Measurements from ENCODE around the gene TSFM. TPM values are rescaled to one million over a fixed set of nuclear protein-coding genes. Genes with fewer than 3 reads are reported as not detected.
"Not testable (repeated sequence)": the region's sequence is repeated elsewhere in the genome, so short reads cannot be mapped to it uniquely, and the experiment has no call there.

TSFM gene
- total RNA-seq, 1 donor from 2014 or later, result 52.4 TPM

DNA sequence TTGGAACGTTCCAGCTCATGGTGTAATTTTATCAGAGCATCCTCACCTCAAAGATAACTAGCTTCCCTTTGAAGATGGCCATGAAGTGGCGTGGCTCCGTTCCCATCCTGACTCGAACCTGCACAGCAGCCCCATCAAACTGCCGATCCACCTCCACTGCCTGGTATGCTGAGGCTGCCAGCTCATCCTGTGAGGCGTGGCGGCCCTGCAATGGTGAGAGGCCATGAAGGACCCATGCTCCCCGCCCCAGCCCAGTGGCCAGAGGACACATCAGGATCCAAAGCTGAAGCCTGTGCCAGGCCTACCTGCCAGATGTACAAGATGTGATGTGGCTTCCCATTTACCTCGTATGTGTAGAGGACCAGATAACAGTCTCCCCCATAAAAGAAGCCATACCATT, 24.7 kb downstream of the TSFM start:
- intact Hi-C loops (cut with micrococcal nuclease), result no loop called here
- DNase-seq (no peak), ATAC-seq (no peak)

GRCh38 chr12:57808351-57808750, 25.8 kb downstream of the TSFM start:
- DNase-seq (no peak), ATAC-seq (no peak)
- intact Hi-C loops (cut with micrococcal nuclease), result no loop called here

- ATAC-seq (no peak), DNase-seq (no peak)
- intact Hi-C loops (cut with micrococcal nuclease), result no loop called here
Observed at GRCh38 chr12:57809425-57809824, 26.8 kb downstream of the TSFM start.

DNA sequence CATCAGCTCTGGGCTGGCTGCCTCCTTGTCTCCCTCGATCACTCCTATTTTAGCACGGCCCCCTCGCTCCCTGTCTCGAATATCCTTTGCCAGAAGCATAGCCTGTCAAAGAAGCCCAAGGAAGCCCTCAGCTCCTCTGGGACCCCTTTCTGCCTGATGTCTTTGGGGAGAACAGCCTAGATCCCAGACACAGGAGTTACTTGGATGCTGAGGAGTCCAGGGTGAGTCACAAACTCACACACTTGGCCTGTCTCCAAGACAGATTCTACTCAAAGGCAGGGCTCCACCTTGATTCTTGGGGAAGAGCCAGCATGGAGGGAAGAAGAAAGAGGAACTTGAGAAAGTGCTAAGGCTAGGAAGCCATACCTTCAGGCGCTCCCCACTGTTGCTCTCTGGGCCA, 27.9 kb downstream of the TSFM start:
- ATAC-seq, result no peak
- no peak for DNase-seq
- intact Hi-C loops (cut with micrococcal nuclease), result no loop called here

- DNase-seq, result no peak
- ATAC-seq, result no peak
- intact Hi-C loops (cut with micrococcal nuclease), result no loop called here
Observed at GRCh38 chr12:57811028-57811755, 28.6 kb downstream of the TSFM start.

GRCh38 chr12:57813111-57813970, 30.8 kb downstream of the TSFM start:
- DNase-seq, result no peak
- no peak for ATAC-seq
- intact Hi-C loops (cut with micrococcal nuclease), result no loop called here

GRCh38 chr12:57813971-57814772, 31.6 kb downstream of the TSFM start:
- ATAC-seq, result no peak
- intact Hi-C loops (cut with micrococcal nuclease), result no loop called here

DNA sequence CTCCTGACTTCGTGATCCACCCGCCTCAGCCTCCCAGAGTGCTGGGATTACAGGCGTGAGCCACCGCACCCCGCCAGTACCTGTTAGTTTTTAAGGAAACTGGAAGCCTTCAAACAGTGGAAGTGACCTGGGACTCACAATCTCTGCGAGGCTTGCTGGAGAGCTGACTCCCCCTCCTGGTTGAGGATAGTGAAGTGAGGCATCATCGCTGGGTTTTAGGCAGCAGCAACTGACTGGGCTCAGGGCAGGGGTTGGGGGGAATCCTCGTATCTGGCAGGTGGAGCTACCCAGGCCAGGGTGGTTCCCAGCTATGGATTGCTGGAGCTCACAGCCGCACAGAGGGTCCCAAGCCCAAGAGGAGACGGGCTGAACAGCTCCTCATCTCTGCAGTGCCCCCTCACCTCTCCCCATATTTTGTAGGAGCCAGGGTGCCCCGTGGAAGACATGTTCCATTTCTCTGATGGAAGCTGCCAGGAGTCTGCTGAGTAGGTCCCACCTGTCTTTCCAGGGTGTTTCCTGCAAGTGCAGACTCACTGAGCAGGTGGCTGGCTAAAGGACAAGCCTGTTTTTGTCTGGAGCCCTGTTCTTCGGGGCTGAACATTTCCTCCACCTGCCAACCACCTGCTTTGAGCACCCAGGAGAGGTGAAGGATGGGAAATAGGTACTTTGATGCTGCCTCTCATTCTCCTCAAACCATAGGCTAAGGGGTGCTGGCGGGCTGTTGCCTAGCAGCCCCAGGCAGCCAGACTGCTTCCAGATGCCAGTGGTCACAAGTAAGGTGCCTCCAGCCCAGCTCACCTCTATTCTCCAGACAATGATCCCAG, 32.8 kb downstream of the TSFM start:
- ATAC-seq (no peak), DNase-seq (no peak)
- intact Hi-C loops (cut with micrococcal nuclease), result no loop called here

More at GRCh38 chr12:57813971-57814772, 31.6 kb downstream of the TSFM start:
- no peak for DNase-seq

DNA sequence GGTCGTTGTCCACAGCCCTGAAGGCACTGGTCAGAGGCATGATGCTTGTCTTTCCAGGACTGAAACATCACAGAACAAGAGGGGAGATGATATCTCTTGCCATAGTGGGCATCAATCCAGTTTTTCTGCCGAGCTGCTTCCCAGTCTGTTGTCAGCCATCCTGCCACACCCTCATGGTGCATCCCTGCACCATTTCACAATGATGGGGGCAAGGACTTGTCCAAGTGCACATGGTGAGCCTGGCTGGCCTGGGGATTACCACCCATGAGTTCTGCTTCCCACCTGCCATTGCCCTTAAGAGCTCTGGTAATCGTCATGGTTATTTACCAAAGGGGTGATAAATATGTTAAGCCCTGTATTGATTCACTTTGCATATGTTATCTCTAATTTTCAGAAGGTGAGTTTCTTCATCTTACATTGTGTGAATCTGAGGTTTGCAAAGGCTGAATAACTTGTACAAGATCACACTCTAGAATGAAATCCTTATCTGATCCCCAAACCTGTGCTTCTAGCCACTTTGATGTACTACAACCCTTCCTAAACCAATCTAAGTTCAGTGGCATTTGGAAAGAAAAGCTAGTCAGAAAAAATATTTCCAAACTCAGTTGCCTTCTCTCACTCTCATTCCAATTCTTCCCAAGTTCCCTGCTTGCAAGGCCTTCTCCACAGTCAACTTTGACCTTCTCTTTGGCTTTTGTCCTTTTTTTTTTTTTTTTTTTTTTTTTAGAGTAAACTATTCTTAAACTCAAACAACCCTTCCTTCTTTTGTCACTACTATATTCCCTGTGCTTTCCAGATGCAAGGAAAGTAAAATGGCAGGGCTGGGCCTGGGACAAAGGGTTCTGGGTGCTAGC, 33.6 kb downstream of the TSFM start:
- no peak for ATAC-seq
- intact Hi-C loops (cut with micrococcal nuclease), result no loop called here

GRCh38 chr12:57816855-57817151, 34.2 kb downstream of the TSFM start:
- DNase-seq (peak; percentile 70), ATAC-seq (peak; percentile 80)
- intact Hi-C loops (cut with micrococcal nuclease), result no loop called here

More for the DNA sequence above, 33.6 kb downstream of the TSFM start:
- DNase-seq, result no peak

DNA sequence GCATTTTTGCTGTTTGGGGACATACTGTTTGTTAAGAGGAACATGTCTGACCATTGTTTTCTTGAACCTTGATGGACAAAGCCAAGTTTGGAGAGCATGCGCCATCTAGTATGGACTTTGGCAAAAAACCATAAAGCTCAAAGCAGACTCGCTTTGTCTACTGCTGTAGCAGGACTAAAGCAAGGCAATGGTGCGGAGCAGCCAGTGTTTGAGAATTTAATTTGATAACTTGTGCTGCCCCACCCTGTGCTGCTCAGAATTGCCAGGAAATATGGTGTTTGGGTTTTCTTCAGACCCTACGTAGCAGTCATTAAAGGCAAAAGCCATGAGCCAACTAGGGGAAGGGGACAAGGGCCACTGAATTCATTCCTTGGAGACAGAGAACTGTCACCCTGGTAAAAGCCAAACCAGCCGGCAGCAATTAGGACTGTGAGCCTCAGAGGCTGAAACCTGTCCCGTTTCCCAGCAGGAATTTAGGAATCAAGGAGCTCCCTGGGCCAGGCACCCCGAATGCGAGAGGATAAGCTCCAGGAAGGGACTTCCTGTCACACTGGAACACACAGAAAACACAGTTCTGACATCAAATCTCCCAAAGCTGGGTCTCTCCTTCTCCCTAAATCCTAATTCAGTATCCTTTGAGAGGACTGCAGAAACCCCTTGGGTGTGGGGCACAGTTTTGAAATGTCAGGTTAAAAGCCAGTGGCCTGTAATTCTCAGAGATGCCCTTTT, 34.8 kb downstream of the TSFM start:
- ATAC-seq, result peak; percentile 21
- no peak for DNase-seq

DNA sequence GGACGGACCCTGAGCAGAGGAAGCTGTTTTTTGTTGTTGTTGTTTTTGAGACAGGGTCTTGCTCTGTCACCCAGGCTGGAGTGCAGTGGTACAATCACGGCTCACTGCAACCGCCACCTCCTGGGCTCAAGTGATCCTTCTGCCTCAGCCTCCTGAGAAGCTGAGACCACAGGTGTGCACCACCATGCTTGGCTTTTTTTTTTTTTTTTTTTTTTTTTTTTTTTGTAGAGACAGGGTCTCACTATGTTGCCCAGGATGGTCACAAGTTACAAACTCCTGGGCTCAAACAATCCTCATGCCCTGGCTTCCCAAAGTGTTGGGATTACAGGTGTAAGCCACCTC, 35.4 kb downstream of the TSFM start:
- DNase-seq; intact Hi-C loops (cut with micrococcal nuclease); ATAC-seq: not testable (repeated sequence)

More for the DNA sequence above, 34.8 kb downstream of the TSFM start:
- intact Hi-C loops (cut with micrococcal nuclease), result no loop called here

DNA sequence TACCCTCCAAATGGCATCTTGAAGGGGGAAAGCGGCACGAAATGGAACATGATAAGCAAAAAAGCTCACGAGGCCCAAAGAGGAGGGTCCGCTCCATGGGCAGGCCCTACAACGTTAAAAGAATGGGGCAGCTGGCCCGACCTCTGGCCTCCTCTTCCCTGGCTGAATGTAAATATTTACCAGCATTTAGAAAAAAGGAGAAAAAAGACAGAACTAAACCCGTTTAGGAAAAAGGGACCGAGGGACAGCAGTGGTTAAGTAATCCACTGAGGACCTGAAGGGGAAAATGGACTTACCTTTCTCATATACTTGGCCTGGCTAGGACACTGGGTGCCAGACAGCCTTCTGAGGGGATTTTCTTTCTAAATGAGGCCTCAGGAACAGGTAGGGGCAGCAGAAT, 37.5 kb downstream of the TSFM start:
- intact Hi-C loops (cut with micrococcal nuclease); DNase-seq; ATAC-seq: not testable (repeated sequence)

- ATAC-seq, result not testable (repeated sequence)
Observed at GRCh38 chr12:57821015-57821414, 38.4 kb downstream of the TSFM start.

GRCh38 chr12:57821474-57822214, 39.1 kb downstream of the TSFM start:
- ATAC-seq, result peak; percentile 2
- intact Hi-C loops (cut with micrococcal nuclease), result no loop called here
- DNase-seq, result no peak

More at GRCh38 chr12:57821015-57821414, 38.4 kb downstream of the TSFM start:
- intact Hi-C loops (cut with micrococcal nuclease); DNase-seq: not testable (repeated sequence)

DNA sequence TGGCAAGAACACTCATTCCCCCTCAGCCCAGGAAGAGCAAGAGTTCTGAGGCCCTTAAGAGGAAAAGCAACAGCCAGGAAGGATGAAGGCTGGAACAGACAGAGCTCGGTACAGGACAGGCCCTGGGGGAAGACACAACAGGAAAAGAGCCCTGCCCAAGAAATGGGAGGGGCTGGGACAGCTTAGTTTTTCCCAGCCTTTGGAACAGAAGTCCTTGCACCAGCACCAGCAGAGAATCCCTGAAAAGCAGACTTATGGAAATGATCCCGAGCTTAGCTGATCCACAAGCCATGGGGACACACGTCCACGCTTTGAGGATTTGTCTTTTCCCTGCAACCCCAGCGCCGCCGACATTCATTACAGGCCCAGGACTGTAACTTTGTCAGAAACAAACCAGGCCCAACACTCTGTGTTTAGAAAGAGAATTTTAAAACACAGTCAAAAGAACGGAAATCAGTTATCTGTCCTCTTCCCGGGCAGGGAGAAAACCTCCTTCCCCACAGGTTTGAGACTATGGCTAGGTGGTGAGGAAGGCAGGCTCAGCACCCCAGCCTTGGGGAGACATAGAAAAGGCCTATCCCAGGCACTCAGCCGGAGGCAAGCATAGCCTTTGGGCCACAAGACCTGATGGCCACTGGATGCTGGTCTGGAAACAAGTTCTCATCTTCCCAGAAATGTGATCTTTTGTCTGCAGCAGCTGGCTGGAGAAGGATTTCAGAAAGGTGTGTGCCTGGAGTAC, 40.0 kb downstream of the TSFM start:
- no peak for DNase-seq
- intact Hi-C loops (cut with micrococcal nuclease), result no loop called here
- ATAC-seq, result peak; percentile 29

All from left ventricle myocardium superior (tissue), 1 donor.